ENCODE data around the gene DSP.

DSP gene

DNA sequence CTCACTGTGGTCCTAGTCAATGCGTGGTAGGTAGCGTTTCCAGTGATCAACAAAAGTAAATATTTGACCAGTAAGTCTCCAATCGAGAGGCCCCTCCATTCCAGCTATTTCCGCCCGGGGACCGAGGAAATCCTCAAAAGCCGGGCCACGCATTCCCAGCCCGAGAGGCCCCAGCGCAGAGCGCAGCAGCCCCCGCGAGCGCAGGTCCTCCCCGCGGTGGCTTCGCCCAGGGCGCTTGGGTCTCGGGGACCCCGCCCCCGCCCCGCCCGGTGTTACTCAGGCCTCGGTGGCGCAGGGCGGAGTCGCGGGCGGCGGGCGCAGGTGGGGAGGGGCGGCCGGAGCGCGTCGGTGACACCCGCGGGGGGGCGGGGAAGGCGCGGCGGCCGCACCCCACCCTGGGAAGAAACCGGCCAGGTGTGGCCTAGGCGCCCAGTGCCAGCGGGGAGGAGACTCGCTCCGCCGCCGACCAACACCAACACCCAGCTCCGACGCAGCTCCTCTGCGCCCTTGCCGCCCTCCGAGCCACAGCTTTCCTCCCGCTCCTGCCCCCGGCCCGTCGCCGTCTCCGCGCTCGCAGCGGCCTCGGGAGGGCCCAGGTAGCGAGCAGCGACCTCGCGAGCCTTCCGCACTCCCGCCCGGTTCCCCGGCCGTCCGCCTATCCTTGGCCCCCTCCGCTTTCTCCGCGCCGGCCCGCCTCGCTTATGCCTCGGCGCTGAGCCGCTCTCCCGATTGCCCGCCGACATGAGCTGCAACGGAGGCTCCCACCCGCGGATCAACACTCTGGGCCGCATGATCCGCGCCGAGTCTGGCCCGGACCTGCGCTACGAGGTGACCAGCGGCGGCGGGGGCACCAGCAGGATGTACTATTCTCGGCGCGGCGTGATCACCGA, at the start of gene DSP:
TSS of gene DSP (plus strand) at position 497 of the 890 bp plus-strand sequence. CDS start at position 742, 245 bp downstream.
- DNase-seq, result peak; percentile 37

DNA sequence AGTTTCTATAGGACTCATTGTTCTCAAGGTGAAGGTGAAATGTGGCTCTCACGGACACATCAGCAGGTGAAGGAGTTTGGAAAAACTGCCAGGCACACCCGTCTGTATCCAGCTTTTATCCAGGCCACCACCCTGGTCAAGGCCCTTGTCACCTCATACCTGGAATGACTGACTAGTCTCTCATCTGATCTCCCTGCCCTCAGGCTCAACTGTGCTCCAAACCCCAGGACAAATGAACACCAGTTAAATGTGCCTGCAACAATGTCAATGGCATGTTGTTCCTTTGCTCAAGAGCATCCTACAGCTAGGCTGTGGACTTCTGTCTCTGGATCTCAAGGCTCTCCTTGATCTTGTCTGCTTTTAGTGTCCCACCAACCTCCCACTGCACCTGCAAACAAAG, 47.6 kb upstream of the DSP start:
- DNase-seq, result no peak

DNA sequence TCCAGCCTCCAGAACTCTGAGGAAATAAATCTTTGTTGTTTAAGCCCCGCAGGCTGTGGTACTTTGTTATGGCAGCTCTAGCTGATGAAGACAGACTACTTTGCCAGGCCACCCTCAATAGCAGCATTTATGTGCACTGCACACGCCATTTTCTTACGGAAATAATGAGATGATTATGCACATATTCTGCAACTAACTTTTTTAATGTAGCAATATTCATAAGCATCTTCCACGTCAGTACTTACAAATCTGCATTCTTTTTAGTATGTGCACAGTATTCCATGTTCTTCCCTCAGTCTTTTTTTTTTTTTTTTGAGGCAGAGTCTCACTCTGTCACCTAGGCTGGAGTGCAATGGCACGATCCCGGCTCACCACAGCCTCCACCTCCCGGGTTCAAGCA, 46.8 kb upstream of the DSP start:
- no peak for DNase-seq

DNA sequence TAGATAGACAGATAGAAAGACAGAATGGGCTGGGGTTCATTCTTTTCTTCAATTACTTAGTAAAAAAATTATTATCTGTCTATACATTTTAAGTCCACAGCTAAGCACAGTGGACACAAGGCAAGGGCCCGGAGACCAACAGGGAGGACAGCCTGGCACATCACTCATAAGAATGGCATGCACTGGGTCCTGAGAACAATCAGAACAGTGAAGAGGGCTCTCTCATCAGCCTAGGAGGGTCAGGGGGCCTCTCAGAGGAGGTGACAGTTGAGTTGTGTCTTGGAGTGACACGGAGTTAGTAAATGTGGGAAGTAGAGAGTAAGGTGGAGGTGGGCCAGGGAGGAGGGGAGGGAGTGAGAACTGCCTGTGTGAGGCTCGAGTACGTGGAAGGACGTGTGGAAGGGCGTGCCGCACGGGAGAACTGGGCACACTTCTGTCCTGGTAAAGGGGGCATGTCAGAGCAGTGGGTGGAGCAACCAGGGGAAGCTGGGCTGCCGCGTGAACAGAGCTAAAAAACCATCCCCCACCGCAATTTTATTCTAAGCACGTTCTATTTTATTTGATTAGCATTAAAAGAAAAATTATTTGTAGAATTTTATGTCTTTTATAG, 45.1 kb upstream of the DSP start:
- DNase-seq, result no peak

- DNase-seq, result no peak
Measured at GRCh38 chr6:7500752-7501282, 40.7 kb upstream of the DSP start.

DNA sequence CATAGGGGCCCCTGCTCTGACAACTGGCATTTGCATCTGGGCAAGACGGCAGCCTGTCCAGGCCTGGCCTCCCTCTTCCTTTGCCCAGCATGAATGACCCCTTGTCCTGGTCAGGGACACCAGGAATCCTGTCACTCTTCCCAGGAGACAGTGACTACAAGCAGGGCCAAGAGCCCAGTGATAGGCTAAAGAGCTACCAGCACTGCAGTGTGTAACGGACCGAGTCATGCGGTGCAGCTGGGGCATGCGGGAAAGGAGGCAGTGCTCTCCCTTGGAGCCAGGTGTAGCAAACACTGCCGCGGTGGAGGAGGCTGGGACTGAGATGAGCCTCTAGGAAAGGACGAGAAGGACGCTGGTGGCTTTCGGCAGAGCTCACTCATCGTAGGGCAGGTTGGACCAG, 38.7 kb upstream of the DSP start:
- no peak for DNase-seq

DNA sequence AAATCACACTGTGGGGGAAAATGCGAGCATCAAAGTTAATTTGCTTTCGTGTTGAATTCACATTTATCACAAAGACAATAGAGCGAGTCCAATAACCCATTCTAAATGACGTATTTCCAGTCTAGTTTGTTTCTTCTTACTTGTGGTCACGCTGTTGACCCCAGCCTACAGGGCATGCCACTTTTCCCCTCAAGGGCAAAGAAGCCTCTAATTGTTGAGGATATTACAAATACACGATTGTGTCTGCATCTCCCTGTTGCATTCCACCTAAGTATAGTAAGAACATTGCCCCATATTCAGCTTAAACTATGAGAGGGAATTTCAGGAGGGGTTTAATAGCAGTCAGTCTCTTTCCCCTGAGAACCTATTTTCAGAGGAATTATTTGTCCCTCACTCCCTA, 37.4 kb upstream of the DSP start:
- no peak for DNase-seq

- DNase-seq, result no peak
Measured at GRCh38 chr6:7505189-7505699, 36.2 kb upstream of the DSP start.

DNA sequence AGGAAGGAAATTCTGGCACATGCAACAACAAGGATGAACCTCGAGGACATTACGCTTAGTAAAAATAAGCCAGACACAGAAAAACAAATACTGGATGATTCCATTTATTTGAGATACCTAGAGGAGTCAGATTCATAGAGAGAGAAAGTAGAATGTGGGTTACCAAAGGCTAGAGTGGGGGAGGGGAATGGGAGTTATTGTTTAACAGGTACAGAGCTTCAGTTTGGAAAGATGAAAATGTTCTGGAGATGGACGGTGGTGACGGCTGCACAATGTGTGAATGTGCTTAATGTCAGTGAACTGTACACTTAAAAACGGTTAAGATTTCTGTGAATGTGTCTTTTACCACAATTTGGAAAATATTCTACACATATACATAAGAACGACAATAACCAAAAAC, 33.9 kb upstream of the DSP start:
- DNase-seq, result no peak

DNA sequence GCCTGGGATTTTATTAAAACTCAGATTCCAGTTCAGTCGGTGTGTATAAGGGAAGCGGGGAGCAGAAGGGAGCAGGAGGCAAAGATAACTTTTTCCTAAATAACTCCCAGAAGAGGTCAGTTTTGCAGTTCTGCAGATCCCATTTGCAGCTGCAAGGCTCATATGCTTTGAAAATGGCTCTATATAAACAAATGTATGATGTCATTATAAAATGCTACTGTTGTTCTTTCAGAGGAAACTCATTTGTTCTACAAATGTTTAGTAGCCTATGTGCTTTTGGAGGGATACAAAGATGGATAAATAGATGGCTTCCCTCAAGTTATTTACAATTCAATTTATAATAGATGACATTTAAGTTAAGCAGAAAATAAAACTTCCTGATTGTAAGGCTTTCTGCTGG, 29.2 kb upstream of the DSP start:
- no peak for DNase-seq

- no peak for DNase-seq
Measured at GRCh38 chr6:7513529-7513928, 27.9 kb upstream of the DSP start.

DNA sequence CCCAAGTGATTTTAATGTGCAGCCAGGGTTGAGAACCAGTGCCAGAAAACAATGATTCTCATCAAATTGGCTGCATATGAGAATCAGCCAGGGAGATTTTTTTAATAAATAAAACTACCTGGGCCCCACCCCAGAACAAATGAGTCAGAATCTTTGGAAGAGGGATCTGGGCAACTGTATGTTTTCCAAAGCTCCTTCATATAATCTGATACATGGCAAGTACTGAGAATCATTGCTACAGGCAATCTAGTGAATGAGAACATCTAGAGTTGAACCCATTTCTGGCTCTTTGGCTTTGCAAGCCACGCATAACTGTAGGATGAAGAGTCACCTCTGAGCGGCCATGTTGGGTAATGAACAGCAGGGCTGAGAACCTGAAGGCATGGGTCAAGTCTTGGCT, 26.1 kb upstream of the DSP start:
- DNase-seq, result no peak

GRCh38 chr6:7518877-7519276, 22.6 kb upstream of the DSP start:
- DNase-seq, result no peak

GRCh38 chr6:7522873-7523272, 18.6 kb upstream of the DSP start:
- DNase-seq, result no peak

- no peak for DNase-seq
Measured at GRCh38 chr6:7523922-7524321, 17.5 kb upstream of the DSP start.

DNA sequence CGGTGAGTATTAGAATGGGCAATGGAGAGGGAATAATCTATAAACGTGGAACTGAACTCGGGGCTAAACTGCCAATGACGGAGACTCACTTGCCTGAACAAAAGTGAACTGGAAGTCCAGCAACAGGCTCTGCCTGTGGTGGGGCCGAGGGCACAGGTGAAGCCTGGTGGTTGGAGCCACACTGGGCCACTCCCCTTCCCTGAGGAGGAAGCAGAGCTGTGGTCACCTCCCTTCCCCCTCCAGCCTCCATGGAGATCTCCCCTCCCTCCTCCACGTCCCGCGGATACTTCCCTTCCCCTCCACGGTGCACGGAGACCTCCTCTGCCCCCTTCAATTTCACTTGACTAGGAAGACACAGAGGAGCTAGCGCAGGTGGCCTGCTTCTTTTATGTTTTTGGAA, 14.7 kb upstream of the DSP start:
- no peak for DNase-seq

DNA sequence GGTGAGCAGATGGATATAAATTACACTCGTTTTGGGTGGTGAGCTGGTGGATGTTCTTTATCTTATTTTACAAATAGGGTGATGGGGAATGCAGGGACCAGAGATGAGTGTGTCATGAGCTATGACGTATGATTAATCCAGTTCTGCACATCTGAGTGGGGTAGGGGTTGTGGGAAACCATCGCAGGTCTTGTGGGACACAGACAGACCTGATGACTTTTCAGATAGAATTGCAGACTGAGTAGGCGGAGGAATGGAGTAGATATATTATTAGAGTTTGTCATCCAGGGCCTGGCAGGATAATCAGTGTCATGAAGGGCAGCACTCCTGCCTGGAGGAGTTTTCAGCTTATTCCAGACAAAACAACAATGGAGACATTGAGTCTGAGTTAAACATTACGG, 12.9 kb upstream of the DSP start:
- no peak for DNase-seq

DNA sequence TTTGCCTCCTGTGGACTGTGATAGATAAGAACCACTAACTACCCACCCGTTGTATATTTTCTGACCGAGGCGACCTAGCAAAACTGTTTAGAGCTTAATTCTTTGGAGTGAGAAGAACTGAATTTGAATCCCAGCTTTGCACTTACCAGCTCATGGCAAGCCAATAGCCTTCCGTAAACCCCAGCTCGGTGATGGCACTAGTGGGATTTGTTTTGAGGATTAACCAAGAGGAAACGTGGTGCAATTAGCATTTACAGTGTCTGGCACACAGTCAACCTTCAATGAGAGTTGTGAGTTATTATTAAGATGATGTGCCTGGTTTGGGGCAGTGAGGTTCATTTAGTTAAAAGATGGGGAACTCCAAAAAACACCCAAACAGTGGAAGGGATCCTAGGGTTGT, 12.3 kb upstream of the DSP start:
- DNase-seq, result no peak

DNA sequence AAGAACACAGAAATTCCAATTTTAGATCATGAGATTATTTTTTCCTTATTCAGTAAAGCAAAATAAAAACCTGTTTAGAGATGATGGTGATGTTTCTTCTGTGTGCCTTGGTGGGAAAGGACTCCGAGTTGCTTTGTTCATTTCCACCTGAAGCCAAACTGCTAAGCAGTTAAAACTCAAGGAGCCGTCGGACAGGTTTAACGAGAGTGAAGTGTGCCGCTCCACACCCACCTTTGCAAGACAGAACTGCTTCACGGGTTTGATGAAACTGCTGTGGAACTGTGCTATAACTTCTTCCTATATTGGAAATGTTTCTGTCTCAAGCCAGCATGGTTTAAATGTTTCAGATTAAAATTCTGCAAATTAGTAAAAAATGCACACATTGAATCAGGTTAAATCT, 9.2 kb upstream of the DSP start:
- no peak for DNase-seq

- no peak for DNase-seq
Measured at GRCh38 chr6:7532821-7533220, 8.7 kb upstream of the DSP start.

DNA sequence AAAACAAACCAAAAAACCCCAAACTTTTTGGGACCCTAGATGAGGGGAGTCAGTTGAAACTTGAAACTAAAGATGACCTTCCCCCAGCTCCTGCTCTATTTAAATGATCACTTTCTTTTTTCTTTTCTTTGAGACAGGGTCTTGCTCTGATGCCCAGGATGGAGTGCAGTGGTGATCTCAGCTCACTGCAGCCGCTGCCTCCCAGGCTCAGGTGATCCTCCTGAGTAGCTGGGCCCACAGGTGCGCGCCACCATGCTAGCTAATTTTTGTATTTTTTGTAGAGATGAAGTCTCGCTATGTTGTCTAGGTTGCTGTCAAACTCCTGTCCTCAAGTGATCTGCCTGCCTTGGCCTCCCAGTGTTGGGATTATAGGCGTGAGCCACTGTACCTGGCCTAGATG, 7.3 kb upstream of the DSP start:
- no peak for DNase-seq

- no peak for DNase-seq
Measured at GRCh38 chr6:7535498-7535897, 6.0 kb upstream of the DSP start.

DNA sequence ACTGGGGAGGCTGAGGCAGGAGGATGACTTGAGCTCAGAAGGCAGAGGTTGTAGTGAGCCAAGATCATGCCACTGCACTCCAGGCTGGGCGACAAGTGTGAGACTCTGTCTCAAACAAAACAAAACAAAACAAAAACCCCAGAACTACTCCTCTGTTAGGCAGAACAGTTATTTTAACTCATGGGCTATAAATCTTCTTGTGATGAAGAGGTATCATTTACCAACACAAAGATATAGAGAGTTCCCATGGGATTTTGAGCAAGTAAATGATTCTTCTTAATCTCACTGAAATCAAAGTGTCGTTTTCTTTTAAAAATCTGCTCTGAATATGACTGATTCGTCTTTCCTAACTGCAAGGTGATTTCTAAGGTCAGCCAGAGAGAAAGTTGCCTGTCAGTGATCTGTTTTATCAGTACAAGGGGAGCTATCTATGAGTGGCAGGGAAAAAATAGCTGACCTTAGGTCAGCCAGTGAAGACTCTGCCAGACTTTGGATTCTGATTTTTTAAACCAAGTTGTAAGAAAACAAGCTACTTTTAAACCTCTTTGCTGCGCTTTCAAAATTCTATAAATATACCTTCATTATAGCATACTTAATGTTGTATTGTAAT, 3.8 kb upstream of the DSP start:
- no peak for DNase-seq

GRCh38 chr6:7538484-7538883, 3.0 kb upstream of the DSP start:
- no peak for DNase-seq

Data from activated naive CD4-positive, alpha-beta T cell treated with anti-CD3 and anti-CD28 coated beads, Interleukin-2, amount 50 U/mL, for 16 hours (primary cell).